ENCODE measurements around the gene XYLB.

- no peak for TF ChIP-seq EZH2 (IDR thresholded peaks at IDR 0.05; ENCODE audit: borderline replicate concordance, insufficient read depth, low read length, poor library complexity, severe bottlenecking)
- no peak for TF ChIP-seq EP300 (conservative IDR thresholded peaks at IDR 0.05; ENCODE audit: poor library complexity, severe bottlenecking)
- no peak for TF ChIP-seq CTCF (IDR thresholded peaks at IDR 0.05; ENCODE audit: poor library complexity, severe bottlenecking)
Observed at GRCh38 chr3:38453075-38453912, 106.7 kb downstream of the XYLB start, which contains the start of gene ACVR2B.
